Liver (tissue), 9 donors: Measurements from ENCODE around the gene WDR46. TPM values are rescaled to one million over a fixed set of nuclear protein-coding genes. Genes with fewer than 3 reads are reported as not detected.

ENCODE experiments used
- DNase-seq: peaks from one replicate; pipeline ENCODE4 v3.0.0-alpha.2; 2017; ENCODE audit warnings: low spot score
- H3K27ac ChIP-seq, 2 donors: one replicate each; pipeline ENCODE4 v1.7.0; 2013; ENCODE audit warnings: inconsistent platforms in 2 of 2, low read length in 2 of 2, control low read depth in 1 of 2, low read depth in 1 of 2, mild to moderate bottlenecking in 1 of 2
- H3K27me3 ChIP-seq, 4 donors: one replicate each; pipeline versions ENCODE4 v1.6.1 to v1.7.0; 2013; ENCODE audit warnings: low read length in 3 of 4, inconsistent platforms in 1 of 4, mild to moderate bottlenecking in 1 of 4, moderate library complexity in 1 of 4; ENCODE audit not compliant: control insufficient read depth in 4 of 4, insufficient read depth in 4 of 4
- H3K36me3 ChIP-seq, 4 donors: one replicate each; pipeline versions ENCODE4 v1.6.1 to v1.7.0; 2013; ENCODE audit warnings: low read length in 3 of 4, mild to moderate bottlenecking in 3 of 4, low read depth in 1 of 4, moderate library complexity in 1 of 4; ENCODE audit not compliant: control insufficient read depth in 4 of 4, insufficient read depth in 3 of 4
- H3K4me1 ChIP-seq, 4 donors: one replicate each; pipeline versions ENCODE4 v1.6.1 to v1.7.0; 2013; ENCODE audit warnings: low read length in 3 of 4, mild to moderate bottlenecking in 3 of 4, moderate library complexity in 1 of 4; ENCODE audit not compliant: control insufficient read depth in 4 of 4, insufficient read depth in 4 of 4
- H3K4me3 ChIP-seq, 3 donors: one replicate each; pipeline versions ENCODE4 v1.6.1 to v1.7.0; 2013; ENCODE audit warnings: low read length in 3 of 3, control low read depth in 1 of 3, low read depth in 1 of 3, mild to moderate bottlenecking in 1 of 3
- H3K9ac ChIP-seq, 2 donors: one replicate each; pipeline ENCODE4 v1.7.0; 2013; ENCODE audit warnings: low read length in 2 of 2, mild to moderate bottlenecking in 2 of 2, moderate library complexity in 2 of 2, control low read depth in 1 of 2, low read depth in 1 of 2
- H3K9me3 ChIP-seq, 4 donors: one replicate each; pipeline versions ENCODE4 v1.6.1 to v1.7.0; 2013; ENCODE audit warnings: low read length in 3 of 4; ENCODE audit not compliant: control insufficient read depth in 4 of 4
- ATF3 ChIP-seq: IDR thresholded peaks from 2 replicates; pipeline ENCODE4 v1.6.1; 2016; ENCODE audit warnings: antibody characterized with exemption
- CTCF ChIP-seq: fragments of 150-350 bp; IDR thresholded peaks from 2 replicates; pipeline ENCODE4 v1.5.1; 2017; ENCODE audit warnings: improper control_type of control experiment, low read depth, low read length; ENCODE audit not compliant: missing input control
- EGR1 ChIP-seq, 2 donors: IDR thresholded peaks; 2 replicates each; pipeline ENCODE4 v1.6.1; 2016 to 2018; ENCODE audit warnings: antibody characterized with exemption in 2 of 2, low read depth in 2 of 2
- FOXA1 ChIP-seq: IDR thresholded peaks from 2 replicates; pipeline ENCODE4 v1.6.1; 2016; ENCODE audit warnings: antibody characterized with exemption
- FOXA2 ChIP-seq: IDR thresholded peaks from 2 replicates; pipeline ENCODE4 v1.6.1; 2016; ENCODE audit warnings: antibody characterized with exemption
- GABPA ChIP-seq, 2 donors: IDR thresholded peaks in 1 of 2; conservative IDR thresholded peaks in 1 of 2; 2 replicates each; pipeline ENCODE4 v1.6.1; 2016; ENCODE audit warnings: antibody characterized with exemption in 2 of 2, mild to moderate bottlenecking in 1 of 2, moderate library complexity in 1 of 2
- HNF4A ChIP-seq, 2 donors: conservative IDR thresholded peaks; 2 replicates each; pipeline ENCODE4 v1.6.1; 2016; ENCODE audit warnings: antibody characterized with exemption in 2 of 2, mild to moderate bottlenecking in 2 of 2
- HNF4G ChIP-seq: IDR thresholded peaks from 2 replicates; pipeline ENCODE4 v1.6.1; 2016; ENCODE audit warnings: antibody characterized with exemption
- JUND ChIP-seq, 2 donors: IDR thresholded peaks; 2 replicates each; pipeline ENCODE4 v1.6.1; 2016; ENCODE audit warnings: antibody characterized with exemption in 2 of 2
- MAX ChIP-seq: IDR thresholded peaks from 2 replicates; pipeline ENCODE4 v1.6.1; 2016; ENCODE audit warnings: antibody characterized with exemption
- NR2F2 ChIP-seq: IDR thresholded peaks from 2 replicates; pipeline ENCODE4 v1.6.1; 2016; ENCODE audit warnings: antibody characterized with exemption
- RAD21 ChIP-seq, 2 donors: IDR thresholded peaks; 2 replicates each; pipeline ENCODE4 v1.6.1; 2016; ENCODE audit warnings: antibody characterized with exemption in 2 of 2, mild to moderate bottlenecking in 2 of 2
- REST ChIP-seq: IDR thresholded peaks from 2 replicates; pipeline ENCODE4 v1.6.1; 2016; ENCODE audit warnings: antibody characterized with exemption, mild to moderate bottlenecking
- RXRA ChIP-seq, 2 donors: IDR thresholded peaks; 2 replicates each; pipeline ENCODE4 v1.6.1; 2017 to 2018; ENCODE audit warnings: antibody characterized with exemption in 2 of 2, mild to moderate bottlenecking in 1 of 2
- SP1 ChIP-seq: IDR thresholded peaks from 2 replicates; pipeline ENCODE4 v1.6.1; 2018; ENCODE audit warnings: antibody characterized with exemption, mild to moderate bottlenecking
- TAF1 ChIP-seq: conservative IDR thresholded peaks from 2 replicates; pipeline ENCODE4 v1.6.1; 2016; ENCODE audit warnings: antibody characterized with exemption, mild to moderate bottlenecking
- YY1 ChIP-seq: IDR thresholded peaks from 2 replicates; pipeline ENCODE4 v1.6.1; 2016; ENCODE audit warnings: antibody characterized with exemption, mild to moderate bottlenecking
- ZBTB33 ChIP-seq: IDR thresholded peaks from 2 replicates; pipeline ENCODE4 v1.6.1; 2016; ENCODE audit warnings: antibody characterized with exemption
- WGBS: extraction: QIAGEN DNeasy Blood & Tissue Kit; methylation state at CpG from one replicate; pipeline ENCODE4 v1.1.7; 2013; 5-methylcytosine and 5-hydroxymethylcytosine counted together
- polyA plus RNA-seq, 2 donors: library from polyadenylated mRNA; stranded (reverse) in 1 of 2; unstranded in 1 of 2; fragments of 200-250 nt in 1 of 2; fragments of >200 nt in 1 of 2; fragmentation: Nextera tagmentation in 1 of 2; extraction: Ambion mirVana in 1 of 2; gene quantifications; one replicate each; pipeline versions ENCODE4 v1.2.1 to v1.2.3, GENCODE V29; 2013 to 2015
- total RNA-seq, 2 donors: library from RNA; depleted of rRNA; stranded (reverse); fragments of >200 nt; gene quantifications; one replicate each; pipeline ENCODE4 v1.2.3, GENCODE V29; 2014
- donor health status: healthy.
- donor health status: healthy.
- donor health status: healthy.
- donor health status: healthy.
- donor health status: healthy.

WDR46 gene
- total and polyA plus RNA-seq, 4 donors = 17.9 to 30.2 (median 25.7) TPM

- 2% methylated on average over 44 of the region's 44 CpGs for WGBS
- Histone ChIP-seq H3K4me1 (peaks cover 20 to 59% (median 48%) of the 10 kb centered on the region in 4 donors), H3K27me3 (no peaks in the 10 kb centered on the region), H3K27ac (peak within 1 kb of the TSS; percentile 75 to 89), H3K9me3 (no peaks in the 10 kb centered on the region), H3K36me3 (peaks cover 0 to 16% (median 8%) of the 10 kb centered on the region in 4 donors), H3K9ac (peak within 1 kb of the TSS in 1 of 2 donors; percentile 75), H3K4me3 (peak within 1 kb of the TSS; percentile 68 to 90 (median 87))
- DNase-seq = peak; percentile 97
- TF ChIP-seq HNF4G (peak; percentile 19), ATF3 (no peak), JUND (IDR thresholded peaks at IDR 0.05) (peak in 1 of 2 donors; percentile 34), HNF4A (conservative IDR thresholded peaks at IDR 0.05) (peak; percentile 29 to 71), REST (peak; percentile 75), YY1 (peak; percentile 92), FOXA1 (no peak), EGR1 (IDR thresholded peaks at IDR 0.05; ENCODE audit: low read depth in 2 of 2) (peak in 1 of 2 donors; percentile 77), SP1 (peak; percentile 94), ZBTB33 (no peak), GABPA (IDR thresholded peaks at IDR 0.05 in 1 of 2, conservative IDR thresholded peaks at IDR 0.05 in 1 of 2) (peak in 1 of 2 donors; percentile 78), MAX (peak; percentile 97), FOXA2 (no peak), RXRA (IDR thresholded peaks at IDR 0.05) (peak in 1 of 2 donors; percentile 24), TAF1 (peak; percentile 75), NR2F2 (no peak), RAD21 (IDR thresholded peaks at IDR 0.05) (peak in 1 of 2 donors; percentile 34)
These were observed 28.8 kb upstream of the WDR46 start, which contains the start of gene ZBTB22 for GRCh38 chr6:33317669-33318425. TSS of gene ZBTB22 (minus strand) at chr6:33317744. CDS start at chr6:33316916, 828 bp downstream.

- Histone ChIP-seq H3K9ac (no peak overlapping the region), H3K27me3 (no peaks in the 10 kb centered on the region), H3K4me1 (peaks cover 20 to 63% (median 51%) of the 10 kb centered on the region in 4 donors), H3K9me3 (no peaks in the 10 kb centered on the region), H3K4me3 (peak overlapping the region in 2 of 3 donors; percentile 55 to 68), H3K36me3 (peaks cover 0 to 16% (median 8%) of the 10 kb centered on the region in 4 donors), H3K27ac (peak overlapping the region in 1 of 2 donors; percentile 75)
- no peak for DNase-seq
- WGBS = under 1% methylated on average over 27 of the region's 27 CpGs
- TF ChIP-seq SP1 (no peak), NR2F2 (no peak), CTCF (no peak), HNF4A (conservative IDR thresholded peaks at IDR 0.05) (no peak), FOXA2 (no peak), MAX (no peak), REST (no peak), HNF4G (no peak), JUND (IDR thresholded peaks at IDR 0.05) (no peak), ATF3 (no peak)
These were observed 28.3 kb upstream of the WDR46 start for GRCh38 chr6:33317419-33317668.
